Prostate gland (tissue), 2 donors: ENCODE data around the gene FRMPD1. TPM values are rescaled to one million over a fixed set of nuclear protein-coding genes. Genes with fewer than 3 reads are reported as not detected.

Source experiments
- DNase-seq: peaks from one replicate; pipeline ENCODE4 v3.0.0-alpha.2; 2019; ENCODE audit warnings: low spot score
- H3K27ac ChIP-seq, 2 donors: fragments of 200-600 bp; sonication (generic); 2 replicates each; pipeline ENCODE4 v1.5.1; 2017 to 2019
- H3K27me3 ChIP-seq: fragments of 200-600 bp; sonication (generic); replicated peaks from 2 replicates; pipeline ENCODE4 v1.5.1; 2019; ENCODE audit not compliant: insufficient read depth
- H3K36me3 ChIP-seq, 2 donors: fragments of 200-600 bp; sonication (generic); 1 replicate in 1 of 2; 2 replicates in 1 of 2; pipeline versions ENCODE4 v1.5.1 to v1.8.1; 2017 to 2019
- H3K4me1 ChIP-seq: fragments of 200-600 bp; sonication (generic); replicated peaks from 2 replicates; pipeline ENCODE4 v1.5.1; 2019
- H3K4me3 ChIP-seq, 2 donors: fragments of 200-600 bp; sonication (generic); 2 replicates each; pipeline ENCODE4 v1.5.1; 2017 to 2019
- H3K9me3 ChIP-seq: fragments of 200-600 bp; sonication (generic); 2 replicates; pipeline ENCODE4 v1.5.1; 2017
- CTCF ChIP-seq, 4 experiments: fragments of 200-600 bp in 2 of 4; fragments of 450-650 bp in 2 of 4; sonication (generic) in 2 of 4; IDR thresholded peaks; 1 replicate in 3 of 4; 2 replicates in 1 of 4; pipeline ENCODE4 v1.5.1; 2016 to 2019; ENCODE audit warnings: antibody characterized with exemption in 4 of 4, mild to moderate bottlenecking in 2 of 4, moderate library complexity in 2 of 4
- POLR2A ChIP-seq: fragments of 450-650 bp; IDR thresholded peaks from one replicate; pipeline ENCODE4 v1.6.1; 2016; ENCODE audit warnings: antibody characterized with exemption, mild to moderate bottlenecking
- POLR2AphosphoS5 ChIP-seq: sonication (generic); formaldehyde crosslinking; IDR thresholded peaks from one replicate; pipeline ENCODE4 v1.6.1; 2017; ENCODE audit warnings: antibody characterized with exemption
- WGBS: methylation state at CpG from one replicate; pipeline ENCODE4 v1.1.5; 2018; 5-methylcytosine and 5-hydroxymethylcytosine counted together
- intact Hi-C: fragments of 100-400 bp; cut with DNase I; formaldehyde crosslinking; loops from one replicate; pipeline ENCODE4 v1.14.2; 2022
- total RNA-seq, 2 donors: library from RNA; depleted of rRNA; stranded (reverse); fragments of >200 nt; gene quantifications; one replicate each; pipeline ENCODE4 v1.1.0, GENCODE V29; 2016

The FRMPD1 gene
- total RNA-seq, 2 donors from 2014 or later = 0.36 to 47.6 TPM

GRCh38 chr9:37623267-37623666, 27.5 kb upstream of the FRMPD1 start:
- DNase-seq = no peak
- H3K27me3 ChIP-seq = no peaks in the 10 kb centered on the region
- TF ChIP-seq POLR2AphosphoS5 = no peak
- no peak for TF ChIP-seq CTCF (IDR thresholded peaks at IDR 0.05)
- no peak for TF ChIP-seq POLR2A
- no peaks in the 10 kb centered on the region for H3K36me3 ChIP-seq
- H3K9me3 ChIP-seq = no peaks in the 10 kb centered on the region
- 82% methylated on average over 2 of the region's 2 CpGs for WGBS
- no peak overlapping the region for H3K27ac ChIP-seq
- H3K4me3 ChIP-seq = no peak overlapping the region
- intact Hi-C loops = no loop called here
- no peaks in the 10 kb centered on the region for H3K4me1 ChIP-seq

- H3K27ac ChIP-seq = no peak overlapping the region
- 62% methylated on average over 1 of the region's 1 CpG for WGBS
- no peaks in the 10 kb centered on the region for H3K9me3 ChIP-seq
- H3K4me3 ChIP-seq = no peak overlapping the region
- DNase-seq = no peak
- H3K36me3 ChIP-seq = no peaks in the 10 kb centered on the region
- H3K27me3 ChIP-seq = no peaks in the 10 kb centered on the region
- TF ChIP-seq POLR2A (no peak), CTCF (IDR thresholded peaks at IDR 0.05) (no peak), POLR2AphosphoS5 (no peak)
- no peaks in the 10 kb centered on the region for H3K4me1 ChIP-seq
- intact Hi-C loops = no loop called here
These were observed 26.7 kb upstream of the FRMPD1 start for GRCh38 chr9:37624073-37624472.

GRCh38 chr9:37625036-37625757, 25.6 kb upstream of the FRMPD1 start:
- Histone ChIP-seq H3K27ac (no peak overlapping the region), H3K4me3 (no peak overlapping the region), H3K4me1 (no peaks in the 10 kb centered on the region), H3K27me3 (no peaks in the 10 kb centered on the region), H3K9me3 (no peaks in the 10 kb centered on the region), H3K36me3 (no peaks in the 10 kb centered on the region)
- TF ChIP-seq POLR2AphosphoS5 = no peak
- WGBS = 83% methylated on average over 5 of the region's 5 CpGs
- no peak for DNase-seq
- intact Hi-C loops = no loop called here

GRCh38 chr9:37625758-37626147, 25.0 kb upstream of the FRMPD1 start:
- no peak for DNase-seq
- Histone ChIP-seq H3K36me3 (no peaks in the 10 kb centered on the region), H3K4me1 (no peaks in the 10 kb centered on the region), H3K27ac (no peak overlapping the region), H3K9me3 (no peaks in the 10 kb centered on the region), H3K4me3 (no peak overlapping the region), H3K27me3 (no peaks in the 10 kb centered on the region)
- WGBS = 80% methylated on average over 12 of the region's 12 CpGs
- no peak for TF ChIP-seq POLR2A
- TF ChIP-seq POLR2AphosphoS5 = no peak
- no peak for TF ChIP-seq CTCF (IDR thresholded peaks at IDR 0.05)
- intact Hi-C loops = no loop called here

GRCh38 chr9:37626708-37627292, 24.0 kb upstream of the FRMPD1 start:
- WGBS = 18% methylated on average over 5 of the region's 5 CpGs
- intact Hi-C loops = no loop called here
- TF ChIP-seq POLR2A (no peak), POLR2AphosphoS5 (no peak), CTCF (IDR thresholded peaks at IDR 0.05) (no peak)
- Histone ChIP-seq H3K4me1 (no peaks in the 10 kb centered on the region), H3K27me3 (no peaks in the 10 kb centered on the region), H3K27ac (no peak overlapping the region), H3K9me3 (no peaks in the 10 kb centered on the region), H3K36me3 (no peaks in the 10 kb centered on the region), H3K4me3 (no peak overlapping the region)
- DNase-seq = no peak
